Measurements from ENCODE around the gene SLC25A11.

DNA sequence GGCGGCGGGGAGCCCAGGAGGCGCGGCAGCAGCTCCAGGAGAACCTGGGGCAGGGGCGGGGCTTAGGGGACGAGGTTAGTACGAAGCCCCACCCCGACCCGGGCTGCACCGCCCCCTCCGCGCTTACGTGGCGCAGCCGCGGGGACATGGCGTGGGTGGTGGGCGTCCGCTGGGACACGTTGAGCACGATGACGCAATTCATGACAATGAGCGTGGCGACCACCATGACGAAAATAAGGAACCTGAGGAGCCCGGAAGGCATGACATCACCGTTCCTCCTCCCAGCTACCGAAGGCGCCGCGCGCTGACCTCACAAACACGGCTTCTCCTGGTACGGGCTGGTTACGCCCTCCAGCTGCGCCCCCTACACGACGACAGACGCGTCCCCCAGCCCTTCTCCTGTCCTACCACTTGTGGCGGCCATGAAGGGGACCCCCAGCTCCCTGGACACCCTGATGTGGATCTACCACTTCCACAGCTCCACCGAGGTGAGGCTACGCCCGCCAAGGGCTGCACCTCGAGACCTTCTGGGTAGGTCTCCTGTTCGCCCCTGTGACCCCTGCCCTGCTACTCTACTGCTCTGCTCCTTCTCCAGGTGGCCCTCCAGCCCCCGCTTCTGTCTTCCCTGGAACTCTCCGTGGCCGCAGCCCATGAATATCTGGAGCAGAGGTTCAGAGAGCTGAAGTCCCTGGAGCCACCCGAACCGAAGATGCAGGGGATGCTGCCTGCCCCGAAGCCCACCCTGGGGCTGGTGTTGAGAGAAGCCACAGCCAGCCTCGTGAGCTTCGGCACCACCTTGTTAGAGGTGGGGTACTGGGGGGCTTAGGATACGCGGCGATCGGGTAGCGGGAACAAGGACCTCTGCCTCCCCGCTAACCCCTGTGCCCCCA lies 40.3 kb downstream of the SLC25A11 start, which contains the start of gene C17orf107:
- TF ChIP-seq, protein P1, sequence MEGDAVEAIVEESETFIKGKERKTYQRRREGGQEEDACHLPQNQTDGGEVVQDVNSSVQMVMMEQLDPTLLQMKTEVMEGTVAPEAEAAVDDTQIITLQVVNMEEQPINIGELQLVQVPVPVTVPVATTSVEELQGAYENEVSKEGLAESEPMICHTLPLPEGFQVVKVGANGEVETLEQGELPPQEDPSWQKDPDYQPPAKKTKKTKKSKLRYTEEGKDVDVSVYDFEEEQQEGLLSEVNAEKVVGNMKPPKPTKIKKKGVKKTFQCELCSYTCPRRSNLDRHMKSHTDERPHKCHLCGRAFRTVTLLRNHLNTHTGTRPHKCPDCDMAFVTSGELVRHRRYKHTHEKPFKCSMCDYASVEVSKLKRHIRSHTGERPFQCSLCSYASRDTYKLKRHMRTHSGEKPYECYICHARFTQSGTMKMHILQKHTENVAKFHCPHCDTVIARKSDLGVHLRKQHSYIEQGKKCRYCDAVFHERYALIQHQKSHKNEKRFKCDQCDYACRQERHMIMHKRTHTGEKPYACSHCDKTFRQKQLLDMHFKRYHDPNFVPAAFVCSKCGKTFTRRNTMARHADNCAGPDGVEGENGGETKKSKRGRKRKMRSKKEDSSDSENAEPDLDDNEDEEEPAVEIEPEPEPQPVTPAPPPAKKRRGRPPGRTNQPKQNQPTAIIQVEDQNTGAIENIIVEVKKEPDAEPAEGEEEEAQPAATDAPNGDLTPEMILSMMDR (IDR thresholded peaks at IDR 0.05), result no peak
- TF ChIP-seq POLR2A (IDR thresholded peaks at IDR 0.05), result peak; percentile 13

Measured in transverse colon (tissue), 3 donors.